Stimulated activated CD8-positive, alpha-beta memory T cell treated with anti-CD3 and anti-CD28 coated beads, Interleukin-15, amount 100 ng/mL, for 24 hours (primary cell): Measurements from ENCODE around the gene TTYH1.

ENCODE experiments used
- DNase-seq: peaks from one replicate; pipeline ENCODE4 v3.0.0-alpha.2; 2020; ENCODE audit warnings: low read depth

TTYH1 gene

GRCh38 chr19:54424201-54424600, 8.9 kb downstream of the TTYH1 start:
- DNase-seq: no peak

GRCh38 chr19:54424660-54425381, 9.6 kb downstream of the TTYH1 start:
- DNase-seq: no peak

- no peak for DNase-seq
Measured at GRCh38 chr19:54425382-54425723, 10.1 kb downstream of the TTYH1 start.

GRCh38 chr19:54426291-54426931, 11.1 kb downstream of the TTYH1 start:
- no peak for DNase-seq

- DNase-seq: no peak
Measured at GRCh38 chr19:54427586-54427985, 12.3 kb downstream of the TTYH1 start.

- no peak for DNase-seq
Measured at GRCh38 chr19:54428323-54429175, 13.3 kb downstream of the TTYH1 start.

GRCh38 chr19:54429176-54429495, 13.9 kb downstream of the TTYH1 start:
- DNase-seq: no peak

GRCh38 chr19:54429545-54430227, 14.4 kb downstream of the TTYH1 start:
- no peak for DNase-seq

- DNase-seq: peak; percentile 42
Measured at GRCh38 chr19:54430306-54431254, 15.3 kb downstream of the TTYH1 start.

GRCh38 chr19:54431255-54431838, 16.1 kb downstream of the TTYH1 start:
- DNase-seq: no peak

- no peak for DNase-seq
Measured at GRCh38 chr19:54432144-54432738, 17.0 kb downstream of the TTYH1 start.

GRCh38 chr19:54433697-54434096, 18.4 kb downstream of the TTYH1 start:
- DNase-seq: no peak

- no peak for DNase-seq
Measured at GRCh38 chr19:54434112-54434872, 19.0 kb downstream of the TTYH1 start.

GRCh38 chr19:54434873-54435214, 19.6 kb downstream of the TTYH1 start:
- no peak for DNase-seq

GRCh38 chr19:54435551-54436016, 20.3 kb downstream of the TTYH1 start:
- no peak for DNase-seq

- no peak for DNase-seq
Measured at GRCh38 chr19:54436031-54436523, 20.8 kb downstream of the TTYH1 start.

GRCh38 chr19:54436628-54437252, 21.5 kb downstream of the TTYH1 start:
- no peak for DNase-seq

GRCh38 chr19:54439174-54439851, 24.0 kb downstream of the TTYH1 start:
- no peak for DNase-seq

GRCh38 chr19:54440641-54441040, 25.4 kb downstream of the TTYH1 start:
- no peak for DNase-seq
